ENCODE measurements around the gene C1QTNF5.

DNA sequence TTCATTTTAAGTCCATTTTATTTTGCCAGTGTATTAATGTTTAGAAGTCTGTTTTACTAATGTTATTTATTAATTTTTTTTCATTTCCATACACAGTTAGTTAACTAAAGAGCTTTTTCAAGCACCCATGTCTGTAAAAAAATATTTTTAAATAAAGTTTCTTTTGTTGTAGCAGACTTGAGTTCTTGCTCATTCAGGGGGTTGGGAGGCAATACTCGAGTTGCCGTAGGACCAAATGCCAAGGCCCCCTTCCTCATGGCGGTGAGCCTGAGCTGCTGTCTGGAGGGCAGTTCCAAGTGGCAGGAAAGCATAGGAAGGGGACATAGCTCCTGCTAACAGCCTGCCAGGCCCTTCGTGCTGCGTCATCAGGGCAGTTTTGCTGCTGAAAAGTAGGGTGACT lies 32.7 kb downstream of the C1QTNF5 start:
- TF ChIP-seq, protein P1, sequence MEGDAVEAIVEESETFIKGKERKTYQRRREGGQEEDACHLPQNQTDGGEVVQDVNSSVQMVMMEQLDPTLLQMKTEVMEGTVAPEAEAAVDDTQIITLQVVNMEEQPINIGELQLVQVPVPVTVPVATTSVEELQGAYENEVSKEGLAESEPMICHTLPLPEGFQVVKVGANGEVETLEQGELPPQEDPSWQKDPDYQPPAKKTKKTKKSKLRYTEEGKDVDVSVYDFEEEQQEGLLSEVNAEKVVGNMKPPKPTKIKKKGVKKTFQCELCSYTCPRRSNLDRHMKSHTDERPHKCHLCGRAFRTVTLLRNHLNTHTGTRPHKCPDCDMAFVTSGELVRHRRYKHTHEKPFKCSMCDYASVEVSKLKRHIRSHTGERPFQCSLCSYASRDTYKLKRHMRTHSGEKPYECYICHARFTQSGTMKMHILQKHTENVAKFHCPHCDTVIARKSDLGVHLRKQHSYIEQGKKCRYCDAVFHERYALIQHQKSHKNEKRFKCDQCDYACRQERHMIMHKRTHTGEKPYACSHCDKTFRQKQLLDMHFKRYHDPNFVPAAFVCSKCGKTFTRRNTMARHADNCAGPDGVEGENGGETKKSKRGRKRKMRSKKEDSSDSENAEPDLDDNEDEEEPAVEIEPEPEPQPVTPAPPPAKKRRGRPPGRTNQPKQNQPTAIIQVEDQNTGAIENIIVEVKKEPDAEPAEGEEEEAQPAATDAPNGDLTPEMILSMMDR (IDR thresholded peaks at IDR 0.05) = no peak
- TF ChIP-seq EZH2 (IDR thresholded peaks at IDR 0.05) (no peak), EZH2phosphoT487 (IDR thresholded peaks at IDR 0.05) (no peak)
